Hepatocyte (in vitro differentiated cells): ENCODE measurements around the gene ARL15.

ENCODE experiments used
- EZH2 ChIP-seq: fragments of 200-600 bp; sonication (generic); IDR thresholded peaks from 2 replicates; pipeline ENCODE4 v1.6.1; 2016; ENCODE audit warnings: antibody characterized with exemption, mild to moderate bottlenecking, borderline replicate concordance
- EZH2phosphoT487 ChIP-seq: fragments of 200-600 bp; sonication (generic); IDR thresholded peaks from one replicate; pipeline ENCODE4 v1.6.1; 2018; ENCODE audit warnings: antibody characterized with exemption, mild to moderate bottlenecking, low read depth, moderate library complexity; ENCODE audit not compliant: unreplicated experiment, severe bottlenecking
- TF ChIP-seq, protein P1 (sequence below): fragments of 200-600 bp; sonication (generic); IDR thresholded peaks from 2 replicates; pipeline ENCODE4 v1.5.1; 2016; ENCODE audit warnings: antibody characterized with exemption, mild to moderate bottlenecking; ENCODE audit not compliant: poor library complexity

- TF ChIP-seq, protein P1, sequence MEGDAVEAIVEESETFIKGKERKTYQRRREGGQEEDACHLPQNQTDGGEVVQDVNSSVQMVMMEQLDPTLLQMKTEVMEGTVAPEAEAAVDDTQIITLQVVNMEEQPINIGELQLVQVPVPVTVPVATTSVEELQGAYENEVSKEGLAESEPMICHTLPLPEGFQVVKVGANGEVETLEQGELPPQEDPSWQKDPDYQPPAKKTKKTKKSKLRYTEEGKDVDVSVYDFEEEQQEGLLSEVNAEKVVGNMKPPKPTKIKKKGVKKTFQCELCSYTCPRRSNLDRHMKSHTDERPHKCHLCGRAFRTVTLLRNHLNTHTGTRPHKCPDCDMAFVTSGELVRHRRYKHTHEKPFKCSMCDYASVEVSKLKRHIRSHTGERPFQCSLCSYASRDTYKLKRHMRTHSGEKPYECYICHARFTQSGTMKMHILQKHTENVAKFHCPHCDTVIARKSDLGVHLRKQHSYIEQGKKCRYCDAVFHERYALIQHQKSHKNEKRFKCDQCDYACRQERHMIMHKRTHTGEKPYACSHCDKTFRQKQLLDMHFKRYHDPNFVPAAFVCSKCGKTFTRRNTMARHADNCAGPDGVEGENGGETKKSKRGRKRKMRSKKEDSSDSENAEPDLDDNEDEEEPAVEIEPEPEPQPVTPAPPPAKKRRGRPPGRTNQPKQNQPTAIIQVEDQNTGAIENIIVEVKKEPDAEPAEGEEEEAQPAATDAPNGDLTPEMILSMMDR, result no peak
- TF ChIP-seq EZH2phosphoT487 (no peak), EZH2 (no peak)
These were observed 381.7 kb downstream of the ARL15 start for GRCh38 chr5:53928641-53929040.
